ENCODE results near the gene NUMB.

The NUMB gene

GRCh38 chr14:73254247-73255004 is 203.9 kb downstream of the NUMB start:
- Histone ChIP-seq H3K4me1 (ENCODE audit: control extremely low read depth in 1 of 4, control insufficient read depth in 4 of 4, insufficient read depth in 4 of 4, low read length in 3 of 4) (no peaks in the 10 kb centered on the region), H3K27me3 (replicated peaks in 2 of 5; ENCODE audit: control insufficient read depth in 4 of 5, insufficient read depth in 5 of 5, low read length in 4 of 5) (no peaks in the 10 kb centered on the region), H3K36me3 (ENCODE audit: control insufficient read depth in 4 of 4, insufficient read depth in 4 of 4, low read length in 3 of 4) (no peaks in the 10 kb centered on the region), H3K27ac (ENCODE audit: insufficient read depth in 1 of 2, low read depth in 1 of 2, low read length in 2 of 2, poor library complexity in 1 of 2, severe bottlenecking in 2 of 2) (no peak overlapping the region), H3K4me3 (ENCODE audit: control insufficient read depth in 1 of 7, extremely low read depth in 1 of 7, insufficient read depth in 4 of 7, low read depth in 2 of 7, low read length in 6 of 7) (no peak overlapping the region), H3K9me3 (ENCODE audit: control extremely low read depth in 1 of 5, control insufficient read depth in 4 of 5, insufficient read depth in 2 of 5, low read depth in 1 of 5, low read length in 4 of 5) (no peaks in the 10 kb centered on the region)
- WGBS (ENCODE audit: insufficient coverage): 96% methylated on average over 27 of the region's 28 CpGs
- POLR2A ChIA-PET: no interaction called here
- CTCF ChIA-PET: no interaction called here
- DNase-seq: no peak

- 91% methylated on average over 11 of the region's 12 CpGs for WGBS (ENCODE audit: insufficient coverage)
- Histone ChIP-seq H3K4me3 (ENCODE audit: control insufficient read depth in 1 of 7, extremely low read depth in 1 of 7, insufficient read depth in 4 of 7, low read depth in 2 of 7, low read length in 6 of 7) (no peak overlapping the region), H3K4me1 (ENCODE audit: control extremely low read depth in 1 of 4, control insufficient read depth in 4 of 4, insufficient read depth in 4 of 4, low read length in 3 of 4) (no peaks in the 10 kb centered on the region), H3K27ac (ENCODE audit: insufficient read depth in 1 of 2, low read depth in 1 of 2, low read length in 2 of 2, poor library complexity in 1 of 2, severe bottlenecking in 2 of 2) (no peak overlapping the region), H3K27me3 (replicated peaks in 2 of 5; ENCODE audit: control insufficient read depth in 4 of 5, insufficient read depth in 5 of 5, low read length in 4 of 5) (no peaks in the 10 kb centered on the region), H3K36me3 (ENCODE audit: control insufficient read depth in 4 of 4, insufficient read depth in 4 of 4, low read length in 3 of 4) (no peaks in the 10 kb centered on the region), H3K9me3 (ENCODE audit: control extremely low read depth in 1 of 5, control insufficient read depth in 4 of 5, insufficient read depth in 2 of 5, low read depth in 1 of 5, low read length in 4 of 5) (no peaks in the 10 kb centered on the region)
- ChIA-PET CTCF (no interaction called here), POLR2A (interaction anchor here (0.6 kb wide), 1 partner anchor 55 kb away, joined by 4 read pairs; no protein-coding TSS in a partner anchor)
- no peak for DNase-seq
Observed at GRCh38 chr14:73253721-73254120, 204.6 kb downstream of the NUMB start.

- Histone ChIP-seq H3K27me3 (replicated peaks in 2 of 5; ENCODE audit: control insufficient read depth in 4 of 5, insufficient read depth in 5 of 5, low read length in 4 of 5) (no peaks in the 10 kb centered on the region), H3K27ac (ENCODE audit: insufficient read depth in 1 of 2, low read depth in 1 of 2, low read length in 2 of 2, poor library complexity in 1 of 2, severe bottlenecking in 2 of 2) (no peak overlapping the region), H3K36me3 (ENCODE audit: control insufficient read depth in 4 of 4, insufficient read depth in 4 of 4, low read length in 3 of 4) (no peaks in the 10 kb centered on the region), H3K9me3 (ENCODE audit: control extremely low read depth in 1 of 5, control insufficient read depth in 4 of 5, insufficient read depth in 2 of 5, low read depth in 1 of 5, low read length in 4 of 5) (no peaks in the 10 kb centered on the region), H3K4me3 (ENCODE audit: control insufficient read depth in 1 of 7, extremely low read depth in 1 of 7, insufficient read depth in 4 of 7, low read depth in 2 of 7, low read length in 6 of 7) (no peak overlapping the region), H3K4me1 (ENCODE audit: control extremely low read depth in 1 of 4, control insufficient read depth in 4 of 4, insufficient read depth in 4 of 4, low read length in 3 of 4) (no peaks in the 10 kb centered on the region)
- no peak for DNase-seq
- POLR2A ChIA-PET: interaction anchor here (0.6 kb wide), 1 partner anchor 55 kb away, joined by 4 read pairs; no protein-coding TSS in a partner anchor
- WGBS (ENCODE audit: insufficient coverage): over 99% methylated on average over 10 of the region's 10 CpGs
- CTCF ChIA-PET: no interaction called here
Observed at GRCh38 chr14:73253323-73253610, 205.1 kb downstream of the NUMB start.

- no peaks in the 10 kb centered on the region for H3K9me3 ChIP-seq (ENCODE audit: control extremely low read depth in 1 of 5, control insufficient read depth in 4 of 5, insufficient read depth in 2 of 5, low read depth in 1 of 5, low read length in 4 of 5)
- no peak overlapping the region for H3K4me3 ChIP-seq (ENCODE audit: control insufficient read depth in 1 of 7, extremely low read depth in 1 of 7, insufficient read depth in 4 of 7, low read depth in 2 of 7, low read length in 6 of 7)
- no peak overlapping the region for H3K27ac ChIP-seq (ENCODE audit: insufficient read depth in 1 of 2, low read depth in 1 of 2, low read length in 2 of 2, poor library complexity in 1 of 2, severe bottlenecking in 2 of 2)
- ChIA-PET CTCF (no interaction called here), POLR2A (interaction anchor here (0.6 kb wide), 1 partner anchor 54 kb away, joined by 4 read pairs; no protein-coding TSS in a partner anchor)
- H3K36me3 ChIP-seq (ENCODE audit: control insufficient read depth in 4 of 4, insufficient read depth in 4 of 4, low read length in 3 of 4): no peaks in the 10 kb centered on the region
- H3K27me3 ChIP-seq (replicated peaks in 2 of 5; ENCODE audit: control insufficient read depth in 4 of 5, insufficient read depth in 5 of 5, low read length in 4 of 5): no peaks in the 10 kb centered on the region
- no peak for DNase-seq
- 96% methylated on average over 27 of the region's 29 CpGs for WGBS (ENCODE audit: insufficient coverage)
- no peaks in the 10 kb centered on the region for H3K4me1 ChIP-seq (ENCODE audit: control extremely low read depth in 1 of 4, control insufficient read depth in 4 of 4, insufficient read depth in 4 of 4, low read length in 3 of 4)
Observed at GRCh38 chr14:73252491-73253322, 205.6 kb downstream of the NUMB start.

- Histone ChIP-seq H3K36me3 (ENCODE audit: control insufficient read depth in 4 of 4, insufficient read depth in 4 of 4, low read length in 3 of 4) (no peaks in the 10 kb centered on the region), H3K4me3 (ENCODE audit: control insufficient read depth in 1 of 7, extremely low read depth in 1 of 7, insufficient read depth in 4 of 7, low read depth in 2 of 7, low read length in 6 of 7) (no peak overlapping the region), H3K4me1 (ENCODE audit: control extremely low read depth in 1 of 4, control insufficient read depth in 4 of 4, insufficient read depth in 4 of 4, low read length in 3 of 4) (peaks cover 0 to under 1% (median under 1%) of the 10 kb centered on the region in 4 experiments), H3K27ac (ENCODE audit: insufficient read depth in 1 of 2, low read depth in 1 of 2, low read length in 2 of 2, poor library complexity in 1 of 2, severe bottlenecking in 2 of 2) (no peak overlapping the region), H3K27me3 (replicated peaks in 2 of 5; ENCODE audit: control insufficient read depth in 4 of 5, insufficient read depth in 5 of 5, low read length in 4 of 5) (no peaks in the 10 kb centered on the region), H3K9me3 (ENCODE audit: control extremely low read depth in 1 of 5, control insufficient read depth in 4 of 5, insufficient read depth in 2 of 5, low read depth in 1 of 5, low read length in 4 of 5) (no peaks in the 10 kb centered on the region)
- no peak for DNase-seq
- CTCF ChIA-PET: no interaction called here
- WGBS (ENCODE audit: insufficient coverage): 98% methylated on average over 20 of the region's 30 CpGs
- POLR2A ChIA-PET: no interaction called here
Observed at GRCh38 chr14:73251516-73252215, 206.7 kb downstream of the NUMB start.

GRCh38 chr14:73250781-73251500 is 207.4 kb downstream of the NUMB start:
- Histone ChIP-seq H3K27ac (ENCODE audit: insufficient read depth in 1 of 2, low read depth in 1 of 2, low read length in 2 of 2, poor library complexity in 1 of 2, severe bottlenecking in 2 of 2) (no peak overlapping the region), H3K4me1 (ENCODE audit: control extremely low read depth in 1 of 4, control insufficient read depth in 4 of 4, insufficient read depth in 4 of 4, low read length in 3 of 4) (peaks cover 0 to 8% (median 5%) of the 10 kb centered on the region in 4 experiments), H3K9me3 (ENCODE audit: control extremely low read depth in 1 of 5, control insufficient read depth in 4 of 5, insufficient read depth in 2 of 5, low read depth in 1 of 5, low read length in 4 of 5) (no peaks in the 10 kb centered on the region), H3K27me3 (replicated peaks in 2 of 5; ENCODE audit: control insufficient read depth in 4 of 5, insufficient read depth in 5 of 5, low read length in 4 of 5) (no peaks in the 10 kb centered on the region), H3K4me3 (ENCODE audit: control insufficient read depth in 1 of 7, extremely low read depth in 1 of 7, insufficient read depth in 4 of 7, low read depth in 2 of 7, low read length in 6 of 7) (no peak overlapping the region), H3K36me3 (ENCODE audit: control insufficient read depth in 4 of 4, insufficient read depth in 4 of 4, low read length in 3 of 4) (no peaks in the 10 kb centered on the region)
- no peak for DNase-seq
- POLR2A ChIA-PET: no interaction called here
- WGBS (ENCODE audit: insufficient coverage): 98% methylated on average over 27 of the region's 27 CpGs
- CTCF ChIA-PET: no interaction called here
